GM21381 (cell line): ENCODE measurements around the gene PITPNC1.
"Not testable (repeated sequence)": the region's sequence is repeated elsewhere in the genome, so short reads cannot be mapped to it uniquely, and the experiment has no call there.

Source experiments
- ATAC-seq: cut with Tn5 transposase; IDR thresholded peaks from one replicate; pipeline ENCODE4 v1.9.1; 2021; ENCODE audit warnings: mild to moderate bottlenecking, moderate library complexity; ENCODE audit not compliant: unreplicated experiment

Gene PITPNC1

GRCh38 chr17:67638871-67639270 is 261.8 kb downstream of the PITPNC1 start:
- no peak for ATAC-seq

GRCh38 chr17:67639555-67639954 is 262.5 kb downstream of the PITPNC1 start:
- ATAC-seq, result no peak

- ATAC-seq, result no peak
Observed at GRCh38 chr17:67639979-67640378, 262.9 kb downstream of the PITPNC1 start.

- no peak for ATAC-seq
Observed at GRCh38 chr17:67642488-67642887, 265.4 kb downstream of the PITPNC1 start.

- no peak for ATAC-seq
Observed at GRCh38 chr17:67644061-67644460, 267.0 kb downstream of the PITPNC1 start.

- not testable (repeated sequence) for ATAC-seq
Observed at GRCh38 chr17:67645195-67645594, 268.1 kb downstream of the PITPNC1 start.

- no peak for ATAC-seq
Observed at GRCh38 chr17:67646472-67646871, 269.4 kb downstream of the PITPNC1 start.

- no peak for ATAC-seq
Observed at GRCh38 chr17:67647482-67647881, 270.4 kb downstream of the PITPNC1 start.

GRCh38 chr17:67648032-67648905 is 271.2 kb downstream of the PITPNC1 start:
- no peak for ATAC-seq

- ATAC-seq, result not testable (repeated sequence)
Observed at GRCh38 chr17:67648906-67649295, 271.8 kb downstream of the PITPNC1 start.

GRCh38 chr17:67649891-67650290 is 272.8 kb downstream of the PITPNC1 start:
- no peak for ATAC-seq

GRCh38 chr17:67651218-67651579 is 274.1 kb downstream of the PITPNC1 start:
- ATAC-seq, result not testable (repeated sequence)

- ATAC-seq, result no peak
Observed at GRCh38 chr17:67652433-67652832, 275.4 kb downstream of the PITPNC1 start.

- ATAC-seq, result no peak
Observed at GRCh38 chr17:67655478-67656148, 278.5 kb downstream of the PITPNC1 start.

- no peak for ATAC-seq
Observed at GRCh38 chr17:67656494-67657203, 279.6 kb downstream of the PITPNC1 start.

- ATAC-seq, result no peak
Observed at GRCh38 chr17:67657596-67657995, 280.5 kb downstream of the PITPNC1 start.

- no peak for ATAC-seq
Observed at GRCh38 chr17:67658265-67658664, 281.2 kb downstream of the PITPNC1 start.

GRCh38 chr17:67659028-67659427 is 281.9 kb downstream of the PITPNC1 start:
- ATAC-seq, result no peak

GRCh38 chr17:67662712-67663111 is 285.6 kb downstream of the PITPNC1 start:
- ATAC-seq, result no peak

GRCh38 chr17:67663457-67663856 is 286.4 kb downstream of the PITPNC1 start:
- no peak for ATAC-seq

GRCh38 chr17:67666028-67666427 is 288.9 kb downstream of the PITPNC1 start:
- ATAC-seq, result no peak

GRCh38 chr17:67666710-67667109 is 289.6 kb downstream of the PITPNC1 start:
- ATAC-seq, result no peak
